ENCODE measurements around the gene CNN1.

CNN1 gene

GRCh38 chr19:11534538-11534937 lies 4.1 kb upstream of the CNN1 start:
- no peak for DNase-seq (ENCODE audit: low read depth in 2 of 2)

- no peak for DNase-seq (ENCODE audit: low read depth in 2 of 2)
These were observed 3.7 kb upstream of the CNN1 start for GRCh38 chr19:11534948-11535347.

GRCh38 chr19:11535792-11536595 lies 2.7 kb upstream of the CNN1 start:
- DNase-seq (ENCODE audit: low read depth in 2 of 2) = peak; percentile 74 to 76

GRCh38 chr19:11539495-11540365 lies 1.1 kb downstream of the CNN1 start:
- DNase-seq (ENCODE audit: low read depth in 2 of 2) = peak in 1 of 2 experiments; percentile 41

- DNase-seq (ENCODE audit: low read depth in 2 of 2) = no peak
These were observed 2.0 kb downstream of the CNN1 start for GRCh38 chr19:11540645-11541044.

- DNase-seq (ENCODE audit: low read depth in 2 of 2) = no peak
These were observed 2.6 kb downstream of the CNN1 start for GRCh38 chr19:11541238-11541637.

GRCh38 chr19:11547929-11548700 lies 9.5 kb downstream of the CNN1 start:
- DNase-seq (ENCODE audit: low read depth in 2 of 2) = no peak

- DNase-seq (ENCODE audit: low read depth in 2 of 2) = no peak
These were observed 10.8 kb downstream of the CNN1 start for GRCh38 chr19:11549386-11549953.

GRCh38 chr19:11550265-11550664 lies 11.6 kb downstream of the CNN1 start:
- DNase-seq (ENCODE audit: low read depth in 2 of 2) = no peak

GRCh38 chr19:11551603-11552235 lies 13.1 kb downstream of the CNN1 start:
- no peak for DNase-seq (ENCODE audit: low read depth in 2 of 2)

- DNase-seq (ENCODE audit: low read depth in 2 of 2) = no peak
These were observed 14.2 kb downstream of the CNN1 start for GRCh38 chr19:11552666-11553372.

GRCh38 chr19:11554160-11554559 lies 15.5 kb downstream of the CNN1 start:
- no peak for DNase-seq (ENCODE audit: low read depth in 2 of 2)

- DNase-seq (ENCODE audit: low read depth in 2 of 2) = no peak
These were observed 16.6 kb downstream of the CNN1 start for GRCh38 chr19:11555246-11555645.

GRCh38 chr19:11556634-11557420 lies 18.2 kb downstream of the CNN1 start:
- no peak for DNase-seq (ENCODE audit: low read depth in 2 of 2)

- peak; percentile 93 to 94 for DNase-seq (ENCODE audit: low read depth in 2 of 2)
These were observed 20.5 kb downstream of the CNN1 start, which contains the start of gene ELOF1 for GRCh38 chr19:11558881-11559828. TSS of gene ELOF1 (minus strand) at chr19:11559230. CDS start at chr19:11554347, 4,883 bp downstream.

- peak; percentile 35 to 40 for DNase-seq (ENCODE audit: low read depth in 2 of 2)
These were observed 21.9 kb downstream of the CNN1 start for GRCh38 chr19:11560404-11561051.

GRCh38 chr19:11563532-11563931 lies 24.9 kb downstream of the CNN1 start:
- no peak for DNase-seq (ENCODE audit: low read depth in 2 of 2)

Measured in fibroblast of skin of left quadriceps (primary cell).